ENCODE data around the gene MGARP. TPM values are rescaled to one million over a fixed set of nuclear protein-coding genes. Genes with fewer than 3 reads are reported as not detected.
A peak's percentile ranks its signal among the peaks of the same experiment; 100 is the strongest.
"Not testable (repeated sequence)": the region's sequence is repeated elsewhere in the genome, so short reads cannot be mapped to it uniquely, and the experiment has no call there.

Gene MGARP
- total RNA-seq, 6 experiments from 2014 or later = 10.4 to 38.5 (median 11.8) TPM

DNA sequence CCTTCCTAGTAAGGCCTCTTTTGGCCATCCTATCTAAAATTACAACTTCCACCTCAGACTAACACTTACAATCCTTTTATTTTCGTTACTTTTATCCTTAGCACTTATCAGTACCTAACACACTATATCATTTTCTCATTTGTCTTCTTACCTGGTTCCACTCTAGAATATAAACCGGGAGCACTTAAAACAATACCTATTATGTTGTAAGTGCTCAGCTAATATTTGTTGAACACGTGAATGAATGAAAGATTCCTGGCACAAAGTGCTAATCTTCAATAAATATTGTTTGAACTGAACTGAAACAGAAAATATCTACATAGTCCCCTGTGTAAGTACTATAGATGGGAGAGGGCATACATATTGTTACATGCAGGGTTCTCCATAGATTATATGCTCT lies 14.4 kb downstream of the MGARP start:
- H3K27ac Mint-ChIP-seq = peak overlapping the region; percentile 80; the same call in 1 of the 2 replicates
- no peaks in the 10 kb centered on the region for H3K36me3 Mint-ChIP-seq (ENCODE audit: low read depth)
- peaks cover 3% of the 10 kb centered on the region; the same call in 1 of the 2 replicates for H3K27me3 Mint-ChIP-seq (ENCODE audit: insufficient read depth)

GRCh38 chr4:139256349-139256748 lies 23.7 kb downstream of the MGARP start:
- Mint-ChIP-seq H3K27me3 (ENCODE audit: insufficient read depth) (no peaks in the 10 kb centered on the region), H3K9me3 (no peaks in the 10 kb centered on the region), H3K27ac (no peak overlapping the region), H3K4me3 (no peak overlapping the region), H3K4me1 (ENCODE audit: low read depth) (peaks cover 33% of the 10 kb centered on the region), H3K36me3 (ENCODE audit: low read depth) (no peaks in the 10 kb centered on the region)
- TF ChIP-seq CTCF (IDR thresholded peaks at IDR 0.05) = no peak
- no peak for DNase-seq

More for the DNA sequence above, 14.4 kb downstream of the MGARP start:
- H3K4me1 Mint-ChIP-seq (ENCODE audit: low read depth) = peaks cover 38% of the 10 kb centered on the region
- no peaks in the 10 kb centered on the region for H3K9me3 Mint-ChIP-seq
- peak overlapping the region; percentile 86 for H3K4me3 Mint-ChIP-seq
- TF ChIP-seq CTCF (IDR thresholded peaks at IDR 0.05) = no peak
- DNase-seq = no peak

GRCh38 chr4:139255581-139255980 lies 24.4 kb downstream of the MGARP start:
- not testable (repeated sequence) for H3K4me3 Mint-ChIP-seq; DNase-seq; H3K27ac Mint-ChIP-seq; H3K9me3 Mint-ChIP-seq; H3K36me3 Mint-ChIP-seq (ENCODE audit: low read depth); H3K27me3 Mint-ChIP-seq (ENCODE audit: insufficient read depth)
- peaks cover 33% of the 10 kb centered on the region for H3K4me1 Mint-ChIP-seq (ENCODE audit: low read depth)

DNA sequence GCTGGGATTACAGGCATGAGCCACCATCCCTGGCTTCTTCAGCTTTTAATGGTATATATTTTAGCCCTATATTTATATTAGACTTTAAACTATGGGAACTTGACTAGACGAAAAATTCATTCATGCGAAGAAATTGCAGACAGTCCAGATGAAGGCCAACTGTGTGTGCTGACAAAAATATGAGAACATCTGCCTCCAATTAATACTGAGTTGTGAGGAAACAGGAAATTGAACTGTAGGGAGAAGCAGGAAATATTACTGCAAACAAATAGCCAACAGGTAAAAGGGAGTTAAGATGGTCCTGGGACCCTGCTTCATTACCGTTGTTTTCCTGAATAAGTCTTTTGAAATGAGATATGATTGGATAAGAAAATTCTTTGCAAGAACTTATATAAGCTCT lies 26.3 kb downstream of the MGARP start:
- TF ChIP-seq CTCF (IDR thresholded peaks at IDR 0.05) = no peak
- no peaks in the 10 kb centered on the region for H3K27me3 Mint-ChIP-seq (ENCODE audit: insufficient read depth)
- H3K9me3 Mint-ChIP-seq = no peaks in the 10 kb centered on the region
- H3K4me1 Mint-ChIP-seq (ENCODE audit: low read depth) = peaks cover 36% of the 10 kb centered on the region
- peak; percentile 28 for DNase-seq
- H3K4me3 Mint-ChIP-seq = peak overlapping the region; percentile 7; the same call in 1 of the 2 replicates
- peak overlapping the region; percentile 79 for H3K27ac Mint-ChIP-seq
- H3K36me3 Mint-ChIP-seq (ENCODE audit: low read depth) = no peaks in the 10 kb centered on the region

DNA sequence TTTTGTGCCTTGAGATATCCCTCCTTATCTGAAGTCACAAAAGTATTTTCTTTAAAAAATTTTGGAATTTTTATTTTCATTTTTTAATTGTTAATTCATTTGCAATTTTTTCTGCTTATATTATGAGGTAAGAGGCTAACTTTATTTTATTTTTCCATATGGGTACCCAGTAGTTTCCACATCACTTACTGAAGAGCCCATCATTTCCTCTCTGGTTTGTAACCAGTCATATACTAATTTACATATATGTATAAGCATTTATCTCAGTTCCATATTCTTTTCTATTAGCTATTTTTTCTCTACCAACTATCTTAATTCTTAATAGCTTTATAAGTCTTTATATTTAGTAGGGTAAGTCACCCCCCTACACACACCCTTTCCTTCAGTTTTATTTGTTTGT lies 27.0 kb downstream of the MGARP start:
- DNase-seq = no peak
- Mint-ChIP-seq H3K27me3 (ENCODE audit: insufficient read depth) (no peaks in the 10 kb centered on the region), H3K27ac (peak overlapping the region; percentile 79; the same call in 1 of the 2 replicates), H3K4me1 (ENCODE audit: low read depth) (peaks cover 42% of the 10 kb centered on the region), H3K36me3 (ENCODE audit: low read depth) (no peaks in the 10 kb centered on the region), H3K9me3 (no peaks in the 10 kb centered on the region), H3K4me3 (no peak overlapping the region)
- TF ChIP-seq CTCF (IDR thresholded peaks at IDR 0.05) = no peak

DNA sequence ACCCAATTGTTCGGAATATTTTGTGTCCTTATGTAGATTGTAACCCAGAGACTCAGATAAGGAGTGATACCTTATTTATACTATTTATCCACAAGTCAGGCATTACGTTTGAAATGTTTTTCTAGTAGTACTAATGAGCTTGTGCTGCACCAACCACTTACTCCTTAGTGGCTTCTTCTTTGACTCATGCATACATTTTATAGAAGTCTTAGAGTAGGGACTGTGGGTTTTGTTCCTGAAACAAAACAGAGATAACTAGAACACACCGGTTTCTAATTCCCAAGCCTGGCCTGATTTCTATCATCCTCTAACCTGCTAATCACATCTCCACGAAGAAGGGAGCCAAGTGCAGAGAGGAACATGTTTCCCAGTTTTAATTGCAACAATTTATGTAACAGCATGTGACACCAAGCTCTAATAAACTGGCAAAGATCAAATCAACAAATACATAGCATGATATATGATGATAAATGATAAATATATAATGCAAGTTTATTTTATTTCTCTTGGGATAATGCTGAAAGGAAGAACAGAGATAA lies 32.3 kb downstream of the MGARP start:
- H3K4me1 Mint-ChIP-seq (ENCODE audit: low read depth) = peaks cover 60% of the 10 kb centered on the region
- peaks cover 3% of the 10 kb centered on the region; the same call in 1 of the 2 replicates for H3K27me3 Mint-ChIP-seq (ENCODE audit: insufficient read depth)
- TF ChIP-seq CTCF (IDR thresholded peaks at IDR 0.05) = no peak
- H3K27ac Mint-ChIP-seq = peak overlapping the region; percentile 75
- no peaks in the 10 kb centered on the region for H3K9me3 Mint-ChIP-seq
- DNase-seq = peak; percentile 62
- H3K4me3 Mint-ChIP-seq = no peak overlapping the region
- H3K36me3 Mint-ChIP-seq (ENCODE audit: low read depth) = no peaks in the 10 kb centered on the region
